GM19455 (cell line): ENCODE results near the gene RPS6KC1.
"Not testable (repeated sequence)": the region's sequence is repeated elsewhere in the genome, so short reads cannot be mapped to it uniquely, and the experiment has no call there.

ENCODE experiments used
- ATAC-seq: cut with Tn5 transposase; IDR thresholded peaks from one replicate; pipeline ENCODE4 v1.9.1; 2021; ENCODE audit not compliant: unreplicated experiment

The RPS6KC1 gene

GRCh38 chr1:213269829-213270228 is 218.8 kb downstream of the RPS6KC1 start:
- ATAC-seq: no peak

GRCh38 chr1:213273546-213273945 is 222.5 kb downstream of the RPS6KC1 start:
- no peak for ATAC-seq

DNA sequence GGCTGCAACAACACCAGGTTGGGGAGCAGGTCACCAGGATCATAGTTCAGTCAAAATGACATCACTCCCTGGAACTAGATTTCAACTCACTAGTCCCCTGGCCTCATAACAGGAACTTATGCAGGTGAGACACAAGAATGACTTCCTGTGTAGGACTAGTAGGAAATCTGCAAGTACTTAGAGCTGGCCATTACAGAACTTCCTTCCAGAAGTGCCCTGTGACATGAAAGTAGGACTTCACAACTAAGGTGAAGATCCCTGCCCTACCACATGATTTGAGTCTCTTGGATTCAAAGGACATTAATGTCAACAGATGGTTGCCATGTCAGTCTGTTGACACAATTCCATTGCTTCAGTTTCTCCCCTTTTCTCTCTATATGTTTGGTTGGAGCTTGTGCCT is 223.1 kb downstream of the RPS6KC1 start:
- ATAC-seq: no peak

DNA sequence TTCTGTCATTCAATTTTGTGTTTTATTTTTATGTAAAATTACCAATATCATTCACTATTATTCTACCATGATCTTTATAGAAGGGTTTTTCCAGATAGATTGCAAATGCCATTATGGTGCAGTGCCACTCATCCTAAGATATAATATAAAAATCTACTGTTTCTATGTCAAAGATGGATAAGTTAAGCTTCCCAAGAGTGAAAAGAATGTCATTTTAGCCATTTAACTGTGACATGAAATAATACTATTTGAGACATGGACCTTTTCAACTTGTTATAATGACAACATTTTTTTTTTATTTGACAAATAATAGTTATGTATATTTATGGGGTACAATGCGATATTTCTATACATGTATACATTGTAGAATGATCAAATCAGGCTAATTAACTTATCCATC is 224.3 kb downstream of the RPS6KC1 start:
- ATAC-seq: no peak

- no peak for ATAC-seq
These were observed 225.2 kb downstream of the RPS6KC1 start for GRCh38 chr1:213276236-213276635.

- ATAC-seq: no peak
These were observed 226.0 kb downstream of the RPS6KC1 start for GRCh38 chr1:213277036-213277435.

- ATAC-seq: no peak
These were observed 228.4 kb downstream of the RPS6KC1 start for GRCh38 chr1:213279410-213279809.

DNA sequence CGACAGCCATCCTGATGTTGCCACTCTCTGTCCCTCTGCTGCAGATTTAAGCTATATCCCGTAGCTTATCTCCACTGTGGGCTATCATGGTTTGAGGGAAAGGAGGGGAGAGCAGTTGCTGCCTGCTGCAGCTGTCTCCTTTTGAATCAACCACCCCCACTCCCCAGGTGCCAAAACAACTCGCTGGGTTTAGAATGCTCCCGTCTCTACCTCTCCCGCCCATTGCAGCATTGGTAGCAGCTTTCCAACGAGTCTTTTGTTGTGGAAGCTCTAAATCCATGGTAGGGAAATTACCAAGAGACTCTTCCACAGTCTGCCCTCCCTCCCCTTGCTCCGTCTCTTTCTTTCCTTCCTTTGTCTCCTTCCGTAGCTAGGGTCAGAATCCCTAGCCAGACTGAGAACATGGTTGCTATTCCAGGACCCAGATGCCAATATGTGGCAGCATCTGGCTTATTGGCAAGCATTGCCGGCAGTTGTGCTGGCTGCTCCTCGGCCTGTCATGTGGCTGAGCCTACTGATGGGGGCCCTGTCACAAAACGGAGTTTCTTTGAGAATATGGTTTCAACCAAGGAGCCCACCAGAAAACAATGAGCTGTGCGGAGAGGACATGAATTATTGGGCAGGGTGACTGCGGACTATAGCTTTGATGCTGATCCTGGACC is 230.7 kb downstream of the RPS6KC1 start:
- no peak for ATAC-seq

DNA sequence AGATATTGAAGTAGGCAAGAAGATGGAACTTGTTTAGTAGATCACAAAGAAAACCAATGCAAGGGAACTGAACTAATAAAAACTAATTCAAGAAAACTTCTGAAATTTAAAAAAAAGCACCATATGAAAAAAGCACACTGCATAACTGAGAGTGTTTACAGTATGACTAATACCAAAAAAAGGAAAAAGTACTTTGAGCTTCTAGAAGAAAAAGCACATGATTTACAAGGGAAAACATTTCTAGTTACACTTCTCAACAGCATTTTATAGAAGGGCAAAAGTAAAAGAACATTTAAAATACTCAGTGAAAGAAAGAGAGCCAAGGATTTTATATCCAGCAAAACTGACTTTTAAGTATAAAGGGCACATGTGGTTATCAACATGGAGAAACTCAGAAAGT is 233.6 kb downstream of the RPS6KC1 start:
- ATAC-seq: no peak

GRCh38 chr1:213286235-213286634 is 235.2 kb downstream of the RPS6KC1 start:
- no peak for ATAC-seq

DNA sequence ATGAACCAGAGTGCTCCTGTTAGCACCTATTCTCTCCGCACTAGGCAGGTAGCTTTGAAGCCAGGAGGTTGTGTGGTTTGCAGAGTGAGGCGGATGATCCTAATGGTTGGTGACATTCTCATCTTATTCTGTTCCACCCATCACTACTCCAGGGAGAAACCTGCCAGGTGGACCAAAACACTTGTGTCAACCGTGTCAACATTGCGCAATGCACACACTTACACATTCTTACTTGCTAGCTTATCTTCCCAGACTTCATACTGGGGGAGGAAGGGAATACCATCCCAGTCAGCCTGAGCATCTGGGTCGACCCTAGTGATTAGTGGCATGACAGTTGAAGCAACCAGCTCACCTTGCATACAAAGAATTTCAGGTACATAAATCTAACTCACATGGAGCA is 236.9 kb downstream of the RPS6KC1 start:
- ATAC-seq: no peak

- ATAC-seq: no peak
These were observed 240.5 kb downstream of the RPS6KC1 start for GRCh38 chr1:213291526-213291925.

- no peak for ATAC-seq
These were observed 241.6 kb downstream of the RPS6KC1 start for GRCh38 chr1:213292614-213293013.

DNA sequence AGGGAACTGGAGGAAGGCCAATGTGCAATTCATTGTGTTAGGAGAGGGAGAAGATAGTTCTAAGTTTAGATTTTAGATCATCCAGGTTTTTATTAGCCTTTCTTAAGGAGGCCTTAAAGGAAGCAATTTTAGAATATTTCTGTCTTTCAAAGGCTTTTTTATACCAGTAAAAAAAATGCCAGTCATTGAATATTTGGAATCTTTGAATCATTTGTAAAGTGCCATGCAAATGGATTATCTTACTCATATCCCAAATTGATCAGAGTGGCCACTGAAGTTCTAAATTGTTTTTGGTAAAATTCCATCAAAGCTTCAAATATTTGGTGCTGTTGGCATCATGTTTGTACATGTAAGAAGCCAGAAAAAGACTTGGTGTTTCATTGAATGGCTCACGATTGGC is 244.8 kb downstream of the RPS6KC1 start:
- ATAC-seq: no peak

GRCh38 chr1:213296558-213296957 is 245.5 kb downstream of the RPS6KC1 start:
- no peak for ATAC-seq

DNA sequence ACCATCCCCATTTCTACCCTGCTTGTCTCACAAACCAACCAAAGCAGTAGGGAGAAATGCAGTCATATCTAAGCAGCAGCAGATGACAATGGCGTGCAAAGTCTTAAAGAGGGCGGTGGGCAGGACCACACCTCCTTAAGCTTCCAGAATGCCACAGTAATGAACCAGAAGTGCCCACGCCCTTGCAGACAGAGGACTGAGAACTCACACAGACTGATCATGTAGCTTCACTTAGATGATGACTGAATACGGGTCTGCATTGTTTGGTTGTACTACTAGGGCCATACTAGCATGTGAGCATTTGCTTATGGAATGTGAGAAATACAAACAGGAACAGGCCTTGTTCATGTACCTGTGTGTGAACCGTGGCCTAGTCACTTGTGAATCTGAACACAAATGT is 246.0 kb downstream of the RPS6KC1 start:
- ATAC-seq: no peak

DNA sequence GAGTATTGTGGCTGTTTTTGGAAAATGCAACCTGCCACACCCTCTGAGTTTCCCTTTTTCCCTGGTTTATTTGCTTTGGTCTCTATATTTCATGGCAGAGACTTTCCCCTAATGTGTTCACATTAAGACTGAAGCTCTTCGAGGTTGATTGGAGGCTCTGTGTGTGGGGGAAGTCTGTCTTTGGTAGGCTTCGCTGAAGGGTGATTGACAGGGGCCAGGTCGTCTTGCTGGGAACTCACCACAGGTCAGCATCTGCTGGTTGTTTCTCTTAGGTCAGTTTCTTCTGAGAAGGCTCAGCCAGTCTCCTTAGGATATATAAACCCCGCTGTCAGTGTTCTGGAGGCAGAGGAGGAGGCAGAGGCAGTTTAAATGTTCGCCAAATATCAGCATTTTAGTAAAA is 249.4 kb downstream of the RPS6KC1 start:
- ATAC-seq: no peak

DNA sequence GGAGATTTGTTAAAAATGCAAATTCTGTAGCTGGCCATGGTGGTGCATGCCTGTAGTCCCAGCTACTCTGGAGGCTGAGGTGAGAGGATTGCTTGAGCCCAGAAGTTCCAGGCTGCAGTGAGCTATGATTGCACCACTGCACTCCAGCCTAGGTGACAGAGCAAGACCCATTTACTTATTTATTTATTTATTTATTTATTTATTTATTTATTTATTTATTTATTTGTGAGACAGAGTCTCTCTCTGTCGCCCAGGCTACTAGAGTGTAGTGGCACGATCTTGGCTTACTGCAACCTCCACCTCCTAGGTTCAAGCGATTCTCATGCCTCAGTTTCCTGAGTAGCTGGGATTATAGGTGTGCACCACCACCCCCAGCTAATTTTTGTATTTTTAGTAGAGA is 250.5 kb downstream of the RPS6KC1 start:
- not testable (repeated sequence) for ATAC-seq

DNA sequence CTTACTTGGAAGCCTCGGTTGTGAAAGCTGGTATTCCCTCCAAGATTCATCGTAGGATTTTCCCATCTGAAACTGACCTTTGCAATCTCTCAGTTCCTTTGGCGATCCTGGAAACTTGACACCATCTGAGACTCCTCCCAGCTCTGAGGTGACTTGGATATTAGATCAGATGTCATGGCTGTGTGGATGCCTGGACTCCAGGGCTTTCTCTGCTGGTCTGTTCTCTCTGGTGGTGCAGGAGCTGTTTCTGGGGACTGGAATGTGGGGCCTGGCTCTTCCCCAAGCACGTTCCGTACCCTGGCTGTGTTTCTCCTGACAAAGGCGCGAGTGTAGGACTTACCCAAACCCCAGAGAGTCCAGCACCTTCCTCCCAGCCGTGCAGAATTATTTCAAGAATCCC is 252.2 kb downstream of the RPS6KC1 start:
- no peak for ATAC-seq

GRCh38 chr1:213315571-213315970 is 264.5 kb downstream of the RPS6KC1 start:
- ATAC-seq: no peak

GRCh38 chr1:213318458-213318857 is 267.4 kb downstream of the RPS6KC1 start:
- not testable (repeated sequence) for ATAC-seq

- no peak for ATAC-seq
These were observed 269.3 kb downstream of the RPS6KC1 start for GRCh38 chr1:213320191-213320870.
